ENCODE results near the gene CDK6.

CDK6 gene

GRCh38 chr7:92633211-92633906 lies 203.0 kb downstream of the CDK6 start:
- H3K36me3 Mint-ChIP-seq (ENCODE audit: low read depth), result peaks cover 8% of the 10 kb centered on the region
- intact Hi-C loops (cut with micrococcal nuclease), result loop anchor here (1.0 to 5.0 kb wide), 2 partner anchors 11 to 514 kb away; partner anchors contain the start of gene SAMD9L
- H3K4me1 Mint-ChIP-seq (ENCODE audit: low read depth), result peaks cover 35% of the 10 kb centered on the region
- H3K27me3 Mint-ChIP-seq, result no peaks in the 10 kb centered on the region
- no peak overlapping the region for H3K4me3 Mint-ChIP-seq
- H3K9me3 Mint-ChIP-seq, result peaks cover 18% of the 10 kb centered on the region
- H3K27ac Mint-ChIP-seq, result peak overlapping the region; percentile 80

GRCh38 chr7:92632791-92633190 lies 203.6 kb downstream of the CDK6 start:
- Mint-ChIP-seq H3K4me1 (ENCODE audit: low read depth) (peaks cover 35% of the 10 kb centered on the region), H3K27ac (peak overlapping the region; percentile 80), H3K9me3 (peaks cover 23% of the 10 kb centered on the region), H3K27me3 (no peaks in the 10 kb centered on the region), H3K36me3 (ENCODE audit: low read depth) (peaks cover 14% of the 10 kb centered on the region), H3K4me3 (no peak overlapping the region)
- intact Hi-C loops (cut with micrococcal nuclease), result loop anchor here (1.0 to 5.0 kb wide), 2 partner anchors 10 to 515 kb away; partner anchors contain the start of gene SAMD9L

GRCh38 chr7:92631850-92632487 lies 204.4 kb downstream of the CDK6 start:
- H3K4me3 Mint-ChIP-seq, result no peak overlapping the region
- peaks cover 30% of the 10 kb centered on the region for H3K9me3 Mint-ChIP-seq
- H3K27ac Mint-ChIP-seq, result peak overlapping the region; percentile 21
- peaks cover 35% of the 10 kb centered on the region for H3K4me1 Mint-ChIP-seq (ENCODE audit: low read depth)
- intact Hi-C loops (cut with micrococcal nuclease), result loop anchor here (5.0 kb wide), 1 partner anchor 515 kb away; the partner anchor contains the start of gene SAMD9L
- H3K36me3 Mint-ChIP-seq (ENCODE audit: low read depth), result peaks cover 20% of the 10 kb centered on the region
- no peaks in the 10 kb centered on the region for H3K27me3 Mint-ChIP-seq

GRCh38 chr7:92631067-92631849 lies 205.1 kb downstream of the CDK6 start:
- H3K4me1 Mint-ChIP-seq (ENCODE audit: low read depth), result peaks cover 39% of the 10 kb centered on the region
- intact Hi-C loops (cut with micrococcal nuclease), result loop anchor here (5.0 kb wide), 1 partner anchor 516 kb away; the partner anchor contains the start of gene SAMD9L
- H3K9me3 Mint-ChIP-seq, result peaks cover 30% of the 10 kb centered on the region
- H3K27me3 Mint-ChIP-seq, result no peaks in the 10 kb centered on the region
- H3K4me3 Mint-ChIP-seq, result no peak overlapping the region
- H3K27ac Mint-ChIP-seq, result peak overlapping the region; percentile 21
- H3K36me3 Mint-ChIP-seq (ENCODE audit: low read depth), result peaks cover 20% of the 10 kb centered on the region

GRCh38 chr7:92629779-92630178 lies 206.6 kb downstream of the CDK6 start:
- H3K27me3 Mint-ChIP-seq, result no peaks in the 10 kb centered on the region
- H3K27ac Mint-ChIP-seq, result no peak overlapping the region
- H3K4me1 Mint-ChIP-seq (ENCODE audit: low read depth), result peaks cover 29% of the 10 kb centered on the region
- intact Hi-C loops (cut with micrococcal nuclease), result loop anchor here (5.0 to 10.0 kb wide), 3 partner anchors 48 to 605 kb away; partner anchors contain the start of genes SAMD9L and VPS50
- H3K4me3 Mint-ChIP-seq, result no peak overlapping the region
- peaks cover 30% of the 10 kb centered on the region for H3K9me3 Mint-ChIP-seq
- peaks cover 20% of the 10 kb centered on the region for H3K36me3 Mint-ChIP-seq (ENCODE audit: low read depth)

- no peaks in the 10 kb centered on the region for H3K27me3 Mint-ChIP-seq
- H3K9me3 Mint-ChIP-seq, result peaks cover 30% of the 10 kb centered on the region
- H3K4me1 Mint-ChIP-seq (ENCODE audit: low read depth), result peaks cover 13% of the 10 kb centered on the region
- H3K4me3 Mint-ChIP-seq, result no peak overlapping the region
- intact Hi-C loops (cut with micrococcal nuclease), result loop anchor here (5.0 to 10.0 kb wide), 2 partner anchors 49 to 607 kb away; partner anchors contain the start of gene VPS50
- peaks cover 20% of the 10 kb centered on the region for H3K36me3 Mint-ChIP-seq (ENCODE audit: low read depth)
- no peak overlapping the region for H3K27ac Mint-ChIP-seq
Measured at GRCh38 chr7:92627956-92628355, 208.4 kb downstream of the CDK6 start.

GRCh38 chr7:92626281-92626809 lies 210.0 kb downstream of the CDK6 start:
- H3K4me1 Mint-ChIP-seq (ENCODE audit: low read depth), result peaks cover 19% of the 10 kb centered on the region
- peaks cover 20% of the 10 kb centered on the region for H3K36me3 Mint-ChIP-seq (ENCODE audit: low read depth)
- H3K27ac Mint-ChIP-seq, result no peak overlapping the region
- intact Hi-C loops (cut with micrococcal nuclease), result loop anchor here (5.0 to 10.0 kb wide), 2 partner anchors 51 to 608 kb away; partner anchors contain the start of gene VPS50
- H3K9me3 Mint-ChIP-seq, result peaks cover 30% of the 10 kb centered on the region
- no peaks in the 10 kb centered on the region for H3K27me3 Mint-ChIP-seq
- no peak overlapping the region for H3K4me3 Mint-ChIP-seq

GRCh38 chr7:92625617-92626016 lies 210.8 kb downstream of the CDK6 start:
- no peak overlapping the region for H3K4me3 Mint-ChIP-seq
- H3K9me3 Mint-ChIP-seq, result peaks cover 30% of the 10 kb centered on the region
- intact Hi-C loops (cut with micrococcal nuclease), result loop anchor here (5.0 to 10.0 kb wide), 2 partner anchors 52 to 609 kb away; partner anchors contain the start of gene VPS50
- H3K4me1 Mint-ChIP-seq (ENCODE audit: low read depth), result peaks cover 26% of the 10 kb centered on the region
- no peak overlapping the region for H3K27ac Mint-ChIP-seq
- peaks cover 20% of the 10 kb centered on the region for H3K36me3 Mint-ChIP-seq (ENCODE audit: low read depth)
- H3K27me3 Mint-ChIP-seq, result no peaks in the 10 kb centered on the region

- intact Hi-C loops (cut with micrococcal nuclease), result loop anchor here (10.0 kb wide), 1 partner anchor 610 kb away; the partner anchor contains the start of gene VPS50
- H3K27me3 Mint-ChIP-seq, result no peaks in the 10 kb centered on the region
- H3K4me1 Mint-ChIP-seq (ENCODE audit: low read depth), result peaks cover 26% of the 10 kb centered on the region
- peaks cover 20% of the 10 kb centered on the region for H3K36me3 Mint-ChIP-seq (ENCODE audit: low read depth)
- peaks cover 21% of the 10 kb centered on the region for H3K9me3 Mint-ChIP-seq
- H3K4me3 Mint-ChIP-seq, result no peak overlapping the region
- no peak overlapping the region for H3K27ac Mint-ChIP-seq
Measured at GRCh38 chr7:92624298-92624996, 211.9 kb downstream of the CDK6 start.

GRCh38 chr7:92623544-92623943 lies 212.8 kb downstream of the CDK6 start:
- H3K27me3 Mint-ChIP-seq, result no peaks in the 10 kb centered on the region
- intact Hi-C loops (cut with micrococcal nuclease), result loop anchor here (10.0 kb wide), 1 partner anchor 611 kb away; the partner anchor contains the start of gene VPS50
- H3K36me3 Mint-ChIP-seq (ENCODE audit: low read depth), result peaks cover 14% of the 10 kb centered on the region
- no peak overlapping the region for H3K4me3 Mint-ChIP-seq
- no peak overlapping the region for H3K27ac Mint-ChIP-seq
- H3K4me1 Mint-ChIP-seq (ENCODE audit: low read depth), result peaks cover 26% of the 10 kb centered on the region
- peaks cover 14% of the 10 kb centered on the region for H3K9me3 Mint-ChIP-seq

- H3K4me3 Mint-ChIP-seq, result no peak overlapping the region
- H3K36me3 Mint-ChIP-seq (ENCODE audit: low read depth), result peaks cover 5% of the 10 kb centered on the region
Measured at GRCh38 chr7:92622685-92623084, 213.7 kb downstream of the CDK6 start.

GRCh38 chr7:92622030-92622429 lies 214.3 kb downstream of the CDK6 start:
- no peaks in the 10 kb centered on the region for H3K27me3 Mint-ChIP-seq
- intact Hi-C loops (cut with micrococcal nuclease), result loop anchor here (1.0 to 10.0 kb wide), 2 partner anchors 11 to 613 kb away; partner anchors contain the start of gene VPS50
- peaks cover 4% of the 10 kb centered on the region for H3K36me3 Mint-ChIP-seq (ENCODE audit: low read depth)
- H3K27ac Mint-ChIP-seq, result no peak overlapping the region
- no peak overlapping the region for H3K4me3 Mint-ChIP-seq
- H3K4me1 Mint-ChIP-seq (ENCODE audit: low read depth), result peaks cover 26% of the 10 kb centered on the region
- H3K9me3 Mint-ChIP-seq, result no peaks in the 10 kb centered on the region

More at GRCh38 chr7:92622685-92623084, 213.7 kb downstream of the CDK6 start:
- H3K27ac Mint-ChIP-seq, result no peak overlapping the region
- H3K27me3 Mint-ChIP-seq, result no peaks in the 10 kb centered on the region
- intact Hi-C loops (cut with micrococcal nuclease), result loop anchor here (1.0 to 10.0 kb wide), 2 partner anchors 11 to 612 kb away; partner anchors contain the start of gene VPS50
- H3K4me1 Mint-ChIP-seq (ENCODE audit: low read depth), result peaks cover 26% of the 10 kb centered on the region
- peaks cover 5% of the 10 kb centered on the region for H3K9me3 Mint-ChIP-seq

Measured in dendritic cell treated with granulocyte-macrophage colony-stimulating factor and Interleukin-4, amounts not matched to agents 40 ng/mL and 50 ng/mL, for 4 days (primary cell).